ENCODE results near the gene IL3.

The IL3 gene

GRCh38 chr5:132073231-132074013 is 13.0 kb downstream of the IL3 start, which contains the start of gene CSF2:
Gene CSF2 (plus strand): TSS chr5:132073789. CDS start chr5:132073824, 35 bp downstream.
- DNase-seq: no peak

GRCh38 chr5:132074091-132074771 is 13.8 kb downstream of the IL3 start:
- no peak for DNase-seq

- no peak for DNase-seq
Measured at GRCh38 chr5:132074772-132075718, 14.6 kb downstream of the IL3 start.

GRCh38 chr5:132075719-132076077 is 15.2 kb downstream of the IL3 start:
- DNase-seq: no peak

GRCh38 chr5:132076202-132076830 is 15.9 kb downstream of the IL3 start:
- DNase-seq: no peak

- no peak for DNase-seq
Measured at GRCh38 chr5:132076983-132077382, 16.5 kb downstream of the IL3 start.

GRCh38 chr5:132079081-132079480 is 18.6 kb downstream of the IL3 start:
- DNase-seq: no peak

- no peak for DNase-seq
Measured at GRCh38 chr5:132079619-132080018, 19.2 kb downstream of the IL3 start.

GRCh38 chr5:132080595-132080994 is 20.1 kb downstream of the IL3 start:
- DNase-seq: no peak

GRCh38 chr5:132081458-132081857 is 21.0 kb downstream of the IL3 start:
- no peak for DNase-seq

- DNase-seq: no peak
Measured at GRCh38 chr5:132082329-132083023, 22.0 kb downstream of the IL3 start.

GRCh38 chr5:132083071-132083678 is 22.7 kb downstream of the IL3 start:
- no peak for DNase-seq

GRCh38 chr5:132085686-132086085 is 25.2 kb downstream of the IL3 start:
- no peak for DNase-seq

GRCh38 chr5:132086277-132086794 is 25.9 kb downstream of the IL3 start:
- DNase-seq: no peak

- no peak for DNase-seq
Measured at GRCh38 chr5:132087176-132087575, 26.7 kb downstream of the IL3 start.

- DNase-seq: no peak
Measured at GRCh38 chr5:132087661-132088060, 27.2 kb downstream of the IL3 start.

GRCh38 chr5:132089363-132089762 is 28.9 kb downstream of the IL3 start:
- no peak for DNase-seq

- DNase-seq: no peak
Measured at GRCh38 chr5:132090107-132090506, 29.7 kb downstream of the IL3 start.

- no peak for DNase-seq
Measured at GRCh38 chr5:132093271-132093670, 32.8 kb downstream of the IL3 start.

GRCh38 chr5:132094393-132095076 is 34.1 kb downstream of the IL3 start:
- DNase-seq: no peak

- no peak for DNase-seq
Measured at GRCh38 chr5:132095077-132095410, 34.6 kb downstream of the IL3 start.

All from stimulated activated CD4-positive, alpha-beta T cell treated with anti-CD3 and anti-CD28 coated beads, Interleukin-12 subunit alpha, Interleukin-12 subunit beta, amount 100 ng/mL, for 4 hours (primary cell).